HG03457 (cell line): Measurements from ENCODE around the gene CIB2.

ENCODE experiments used
- ATAC-seq: cut with Tn5 transposase; IDR thresholded peaks from one replicate; pipeline ENCODE4 v1.9.1; 2021; ENCODE audit warnings: moderate number of reproducible peaks; ENCODE audit not compliant: unreplicated experiment

CIB2 gene

GRCh38 chr15:78109156-78109555 lies 22.1 kb downstream of the CIB2 start:
- ATAC-seq = no peak

GRCh38 chr15:78108300-78109084 lies 22.8 kb downstream of the CIB2 start:
- ATAC-seq = no peak

- ATAC-seq = no peak
Measured at GRCh38 chr15:78107471-78107870, 23.8 kb downstream of the CIB2 start.

GRCh38 chr15:78105476-78106241 lies 25.6 kb downstream of the CIB2 start:
- ATAC-seq = no peak

GRCh38 chr15:78104566-78105475 lies 26.4 kb downstream of the CIB2 start:
- no peak for ATAC-seq

GRCh38 chr15:78104119-78104479 lies 27.1 kb downstream of the CIB2 start:
- ATAC-seq = no peak

GRCh38 chr15:78103406-78104118 lies 27.7 kb downstream of the CIB2 start:
- no peak for ATAC-seq

GRCh38 chr15:78102741-78103140 lies 28.5 kb downstream of the CIB2 start:
- ATAC-seq = no peak

- ATAC-seq = no peak
Measured at GRCh38 chr15:78102211-78102610, 29.0 kb downstream of the CIB2 start.

GRCh38 chr15:78101423-78102105 lies 29.7 kb downstream of the CIB2 start:
- ATAC-seq = no peak

GRCh38 chr15:78100886-78101285 lies 30.4 kb downstream of the CIB2 start:
- no peak for ATAC-seq

GRCh38 chr15:78098131-78098755 lies 33.0 kb downstream of the CIB2 start:
- ATAC-seq = no peak

GRCh38 chr15:78097667-78098066 lies 33.6 kb downstream of the CIB2 start:
- no peak for ATAC-seq

GRCh38 chr15:78093242-78094020 lies 37.8 kb downstream of the CIB2 start:
- no peak for ATAC-seq

GRCh38 chr15:78092261-78093041 lies 38.8 kb downstream of the CIB2 start, which contains the start of gene SH2D7:
SH2D7 (plus strand) TSS chr15:78092561; CDS start chr15:78092585, 24 bp downstream.
- no peak for ATAC-seq

- no peak for ATAC-seq
Measured at GRCh38 chr15:78090422-78091063, 40.7 kb downstream of the CIB2 start.

- no peak for ATAC-seq
Measured at GRCh38 chr15:78088773-78089080, 42.5 kb downstream of the CIB2 start.
